K562 (cell line): ENCODE results near the gene AKAP13. TPM values are rescaled to one million over a fixed set of nuclear protein-coding genes. Genes with fewer than 3 reads are reported as not detected.

Experiments
- AFF1 ChIP-seq, 2 experiments: fragments of 450-650 bp; IDR thresholded peaks; 2 replicates each; pipeline ENCODE4 v1.6.1; 2018; ENCODE audit warnings: mild to moderate bottlenecking in 2 of 2, low read depth in 1 of 2; ENCODE audit not compliant: partially characterized antibody in 2 of 2
- BCLAF1 ChIP-seq, 2 experiments: fragments of 450-650 bp in 1 of 2; IDR thresholded peaks; 2 replicates each; pipeline ENCODE4 v1.6.1; 2011 to 2017; ENCODE audit warnings: low read depth in 2 of 2, antibody characterized with exemption in 1 of 2, borderline replicate concordance in 1 of 2, low read length in 1 of 2, mild to moderate bottlenecking in 1 of 2, mixed read lengths in 1 of 2; ENCODE audit not compliant: control insufficient read depth in 1 of 2
- HBP1 ChIP-seq: fragments of 450-650 bp; formaldehyde crosslinking; IDR thresholded peaks from 2 replicates; pipeline ENCODE4 v1.4.0; 2022; ENCODE audit warnings: missing genetic modification characterization
- MCM7 ChIP-seq, 2 experiments: fragments of 450-650 bp; IDR thresholded peaks; 2 replicates each; pipeline ENCODE4 v1.6.1; 2016 to 2018
- NFATC3 ChIP-seq: fragments of 450-650 bp; IDR thresholded peaks from 2 replicates; pipeline ENCODE4 v1.6.1; 2017; ENCODE audit warnings: mild to moderate bottlenecking
- UBTF ChIP-seq, 2 experiments: IDR thresholded peaks; 2 replicates each; pipeline ENCODE4 v1.6.1; 2012; ENCODE audit warnings: improper control_type of control experiment in 2 of 2, low read depth in 2 of 2, low read length in 2 of 2, borderline replicate concordance in 1 of 2
- ZEB2 ChIP-seq: fragments of 450-650 bp; IDR thresholded peaks from 2 replicates; pipeline ENCODE4 v1.6.1; 2016
- polyA plus RNA-seq, 8 experiments: library from polyadenylated mRNA; depleted of rRNA in 4 of 8; stranded (reverse) in 5 of 8; unstranded in 3 of 8; fragments of >200 nt; fragmentation: Nextera tagmentation in 2 of 8; fragmentation: Illumina TruSeq in 1 of 8; extraction: Ambion mirVana in 2 of 8; extraction: Trizol in 1 of 8; gene quantifications; 2 replicates each; pipeline versions ENCODE4 v1.2.1 to v1.2.3, GENCODE V29; 2011 to 2014; ENCODE audit warnings: inconsistent platforms in 1 of 8, missing spikeins in 1 of 8
- total RNA-seq, 7 experiments: library from RNA; depleted of rRNA in 6 of 7; stranded (reverse); fragments of >200 nt in 6 of 7; fragmentation: Illumina TruSeq in 2 of 7; extraction: Trizol in 2 of 7; gene quantifications; 2 replicates each; pipeline versions ENCODE4 v1.2.1 to v1.2.3, GENCODE V29; 2011 to 2021; ENCODE audit warnings: low replicate concordance in 1 of 7
- TF ChIP-seq, protein P1 (sequence below), 2 experiments: fragments of 200-800 bp in 1 of 2; sonication (Bioruptor generic) in 1 of 2; sonication (generic) in 1 of 2; formaldehyde crosslinking in 1 of 2; IDR thresholded peaks in 1 of 2; conservative IDR thresholded peaks in 1 of 2; 2 replicates each; pipeline versions ENCODE4 v1.5.0 to v1.6.1; 2016 to 2020; ENCODE audit warnings: missing compliant biosample characterization in 1 of 2, missing genetic modification characterization in 1 of 2, missing genetic modification reagents in 1 of 2

Gene AKAP13
- total and polyA plus RNA-seq, 9 of the 15 experiments (the other 6 are each of a cell fraction or from before 2014, with no cell fraction given) = 0.03 to 1.7 (median 0.42) TPM

GRCh38 chr15:85408270-85408746 lies 27.9 kb downstream of the AKAP13 start (continued):
- TF ChIP-seq BCLAF1 (IDR thresholded peaks at IDR 0.05; ENCODE audit: borderline replicate concordance in 1 of 2, control insufficient read depth in 1 of 2, low read depth in 2 of 2, low read length in 1 of 2) = no peak
- TF ChIP-seq, protein P1, sequence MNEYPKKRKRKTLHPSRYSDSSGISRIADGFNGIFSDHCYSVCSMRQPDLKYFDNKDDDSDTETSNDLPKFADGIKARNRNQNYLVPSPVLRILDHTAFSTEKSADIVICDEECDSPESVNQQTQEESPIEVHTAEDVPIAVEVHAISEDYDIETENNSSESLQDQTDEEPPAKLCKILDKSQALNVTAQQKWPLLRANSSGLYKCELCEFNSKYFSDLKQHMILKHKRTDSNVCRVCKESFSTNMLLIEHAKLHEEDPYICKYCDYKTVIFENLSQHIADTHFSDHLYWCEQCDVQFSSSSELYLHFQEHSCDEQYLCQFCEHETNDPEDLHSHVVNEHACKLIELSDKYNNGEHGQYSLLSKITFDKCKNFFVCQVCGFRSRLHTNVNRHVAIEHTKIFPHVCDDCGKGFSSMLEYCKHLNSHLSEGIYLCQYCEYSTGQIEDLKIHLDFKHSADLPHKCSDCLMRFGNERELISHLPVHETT (CRISPR knock-in tag; conservative IDR thresholded peaks at IDR 0.05 in 1 of 2, IDR thresholded peaks at IDR 0.05 in 1 of 2) = no peak
- no peak for TF ChIP-seq NFATC3
- no peak for TF ChIP-seq HBP1 (CRISPR knock-in tag)
- no peak for TF ChIP-seq ZEB2
- TF ChIP-seq UBTF (IDR thresholded peaks at IDR 0.05; ENCODE audit: borderline replicate concordance in 1 of 2, low read depth in 2 of 2, low read length in 2 of 2) = no peak
- no peak for TF ChIP-seq AFF1 (IDR thresholded peaks at IDR 0.05; ENCODE audit: low read depth in 1 of 2, partially characterized antibody in 2 of 2)
- no peak for TF ChIP-seq MCM7 (IDR thresholded peaks at IDR 0.05)
